ENCODE measurements around the gene REPS1.

Gene REPS1

DNA sequence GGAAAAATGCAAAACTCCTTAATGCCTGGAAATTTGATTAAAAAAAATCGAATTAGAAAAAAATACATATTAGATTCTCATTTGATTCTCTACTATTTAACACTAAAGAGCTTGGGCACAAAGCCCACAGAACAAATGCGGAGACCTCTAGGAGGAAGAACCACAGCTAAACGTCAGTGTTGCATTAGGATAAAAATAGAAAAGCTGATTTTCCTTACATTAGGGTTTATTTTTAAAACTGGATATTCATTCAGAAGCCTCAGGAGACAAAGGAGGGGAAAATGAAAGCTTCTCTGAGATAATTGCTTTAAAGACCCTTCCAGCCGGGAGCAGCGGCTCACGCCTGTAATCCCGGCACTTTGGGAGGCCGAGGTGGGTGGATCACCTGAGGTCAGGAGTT is 114.9 kb downstream of the REPS1 start:
- ChIA-PET CTCF (no interaction called here), POLR2A (interaction anchor here (0.7 kb wide), 1 partner anchor 154 kb away, joined by 3 read pairs; no protein-coding TSS in a partner anchor)
- no peaks in the 10 kb centered on the region for H3K9me3 ChIP-seq (ENCODE audit: control insufficient read depth, insufficient read depth, low read depth, low read length)
- no peaks in the 10 kb centered on the region for H3K4me1 ChIP-seq (ENCODE audit: control insufficient read depth, insufficient read depth, low read length)
- no peaks in the 10 kb centered on the region for H3K36me3 ChIP-seq (ENCODE audit: control insufficient read depth in 2 of 2, insufficient read depth in 1 of 2, low read length in 2 of 2)
- H3K4me3 ChIP-seq (ENCODE audit: low read depth, low read length), result no peak overlapping the region
- TF ChIP-seq ZNF140 (tag by site-specific recombination; IDR thresholded peaks at IDR 0.05), result no peak
- TF ChIP-seq, protein P1, sequence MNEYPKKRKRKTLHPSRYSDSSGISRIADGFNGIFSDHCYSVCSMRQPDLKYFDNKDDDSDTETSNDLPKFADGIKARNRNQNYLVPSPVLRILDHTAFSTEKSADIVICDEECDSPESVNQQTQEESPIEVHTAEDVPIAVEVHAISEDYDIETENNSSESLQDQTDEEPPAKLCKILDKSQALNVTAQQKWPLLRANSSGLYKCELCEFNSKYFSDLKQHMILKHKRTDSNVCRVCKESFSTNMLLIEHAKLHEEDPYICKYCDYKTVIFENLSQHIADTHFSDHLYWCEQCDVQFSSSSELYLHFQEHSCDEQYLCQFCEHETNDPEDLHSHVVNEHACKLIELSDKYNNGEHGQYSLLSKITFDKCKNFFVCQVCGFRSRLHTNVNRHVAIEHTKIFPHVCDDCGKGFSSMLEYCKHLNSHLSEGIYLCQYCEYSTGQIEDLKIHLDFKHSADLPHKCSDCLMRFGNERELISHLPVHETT (tag by site-specific recombination; IDR thresholded peaks at IDR 0.05), result no peak
- TF ChIP-seq ZFP37 (tag by site-specific recombination; IDR thresholded peaks at IDR 0.05), result no peak
- H3K27ac ChIP-seq (ENCODE audit: extremely low read depth, low read depth, low read length), result no peak overlapping the region

DNA sequence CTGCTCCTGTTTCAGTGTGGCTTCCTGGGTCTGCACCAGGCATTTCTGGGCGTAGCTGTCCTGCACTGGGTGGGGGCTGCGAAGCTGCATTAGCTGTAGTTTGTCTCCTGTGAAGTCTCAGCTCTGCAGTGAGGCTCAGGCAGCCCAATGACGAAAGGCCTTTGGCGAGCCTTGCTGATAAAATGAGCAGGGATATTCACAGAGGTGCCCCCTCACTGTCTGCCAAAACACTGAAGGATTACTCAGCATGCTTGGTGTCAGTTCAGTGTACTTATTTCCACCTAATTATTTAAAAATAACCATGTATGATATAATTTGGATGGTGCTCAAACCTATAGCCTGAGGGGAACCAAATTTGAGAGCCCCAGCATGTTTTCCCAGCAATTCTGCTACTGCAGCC is 118.7 kb downstream of the REPS1 start:
- Histone ChIP-seq H3K4me3 (ENCODE audit: low read depth, low read length) (no peak overlapping the region), H3K9me3 (ENCODE audit: control insufficient read depth, insufficient read depth, low read depth, low read length) (no peaks in the 10 kb centered on the region), H3K4me1 (ENCODE audit: control insufficient read depth, insufficient read depth, low read length) (no peaks in the 10 kb centered on the region), H3K36me3 (ENCODE audit: control insufficient read depth in 2 of 2, insufficient read depth in 1 of 2, low read length in 2 of 2) (no peaks in the 10 kb centered on the region), H3K27ac (ENCODE audit: extremely low read depth, low read depth, low read length) (no peak overlapping the region)
- ChIA-PET POLR2A (no interaction called here), CTCF (interaction anchor here (0.7 kb wide), 1 partner anchor 181 kb away, joined by 3 read pairs; no protein-coding TSS in a partner anchor)
- TF ChIP-seq, protein P2, sequence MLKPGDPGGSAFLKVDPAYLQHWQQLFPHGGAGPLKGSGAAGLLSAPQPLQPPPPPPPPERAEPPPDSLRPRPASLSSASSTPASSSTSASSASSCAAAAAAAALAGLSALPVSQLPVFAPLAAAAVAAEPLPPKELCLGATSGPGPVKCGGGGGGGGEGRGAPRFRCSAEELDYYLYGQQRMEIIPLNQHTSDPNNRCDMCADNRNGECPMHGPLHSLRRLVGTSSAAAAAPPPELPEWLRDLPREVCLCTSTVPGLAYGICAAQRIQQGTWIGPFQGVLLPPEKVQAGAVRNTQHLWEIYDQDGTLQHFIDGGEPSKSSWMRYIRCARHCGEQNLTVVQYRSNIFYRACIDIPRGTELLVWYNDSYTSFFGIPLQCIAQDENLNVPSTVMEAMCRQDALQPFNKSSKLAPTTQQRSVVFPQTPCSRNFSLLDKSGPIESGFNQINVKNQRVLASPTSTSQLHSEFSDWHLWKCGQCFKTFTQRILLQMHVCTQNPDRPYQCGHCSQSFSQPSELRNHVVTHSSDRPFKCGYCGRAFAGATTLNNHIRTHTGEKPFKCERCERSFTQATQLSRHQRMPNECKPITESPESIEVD (tag by site-specific recombination; IDR thresholded peaks at IDR 0.05), result no peak
- TF ChIP-seq ZNF571 (tag by site-specific recombination; IDR thresholded peaks at IDR 0.05), result no peak
- no peak for TF ChIP-seq ZNF10 (tag by site-specific recombination; IDR thresholded peaks at IDR 0.05)
- no peak for TF ChIP-seq KLF7 (tag by site-specific recombination; IDR thresholded peaks at IDR 0.05; ENCODE audit: borderline replicate concordance)
- TF ChIP-seq, protein P3, sequence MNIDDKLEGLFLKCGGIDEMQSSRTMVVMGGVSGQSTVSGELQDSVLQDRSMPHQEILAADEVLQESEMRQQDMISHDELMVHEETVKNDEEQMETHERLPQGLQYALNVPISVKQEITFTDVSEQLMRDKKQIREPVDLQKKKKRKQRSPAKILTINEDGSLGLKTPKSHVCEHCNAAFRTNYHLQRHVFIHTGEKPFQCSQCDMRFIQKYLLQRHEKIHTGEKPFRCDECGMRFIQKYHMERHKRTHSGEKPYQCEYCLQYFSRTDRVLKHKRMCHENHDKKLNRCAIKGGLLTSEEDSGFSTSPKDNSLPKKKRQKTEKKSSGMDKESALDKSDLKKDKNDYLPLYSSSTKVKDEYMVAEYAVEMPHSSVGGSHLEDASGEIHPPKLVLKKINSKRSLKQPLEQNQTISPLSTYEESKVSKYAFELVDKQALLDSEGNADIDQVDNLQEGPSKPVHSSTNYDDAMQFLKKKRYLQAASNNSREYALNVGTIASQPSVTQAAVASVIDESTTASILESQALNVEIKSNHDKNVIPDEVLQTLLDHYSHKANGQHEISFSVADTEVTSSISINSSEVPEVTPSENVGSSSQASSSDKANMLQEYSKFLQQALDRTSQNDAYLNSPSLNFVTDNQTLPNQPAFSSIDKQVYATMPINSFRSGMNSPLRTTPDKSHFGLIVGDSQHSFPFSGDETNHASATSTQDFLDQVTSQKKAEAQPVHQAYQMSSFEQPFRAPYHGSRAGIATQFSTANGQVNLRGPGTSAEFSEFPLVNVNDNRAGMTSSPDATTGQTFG (tag by site-specific recombination; IDR thresholded peaks at IDR 0.05; ENCODE audit: borderline replicate concordance), result no peak
- TF ChIP-seq ZNF350 (tag by site-specific recombination; IDR thresholded peaks at IDR 0.05), result no peak
- TF ChIP-seq, protein P4, sequence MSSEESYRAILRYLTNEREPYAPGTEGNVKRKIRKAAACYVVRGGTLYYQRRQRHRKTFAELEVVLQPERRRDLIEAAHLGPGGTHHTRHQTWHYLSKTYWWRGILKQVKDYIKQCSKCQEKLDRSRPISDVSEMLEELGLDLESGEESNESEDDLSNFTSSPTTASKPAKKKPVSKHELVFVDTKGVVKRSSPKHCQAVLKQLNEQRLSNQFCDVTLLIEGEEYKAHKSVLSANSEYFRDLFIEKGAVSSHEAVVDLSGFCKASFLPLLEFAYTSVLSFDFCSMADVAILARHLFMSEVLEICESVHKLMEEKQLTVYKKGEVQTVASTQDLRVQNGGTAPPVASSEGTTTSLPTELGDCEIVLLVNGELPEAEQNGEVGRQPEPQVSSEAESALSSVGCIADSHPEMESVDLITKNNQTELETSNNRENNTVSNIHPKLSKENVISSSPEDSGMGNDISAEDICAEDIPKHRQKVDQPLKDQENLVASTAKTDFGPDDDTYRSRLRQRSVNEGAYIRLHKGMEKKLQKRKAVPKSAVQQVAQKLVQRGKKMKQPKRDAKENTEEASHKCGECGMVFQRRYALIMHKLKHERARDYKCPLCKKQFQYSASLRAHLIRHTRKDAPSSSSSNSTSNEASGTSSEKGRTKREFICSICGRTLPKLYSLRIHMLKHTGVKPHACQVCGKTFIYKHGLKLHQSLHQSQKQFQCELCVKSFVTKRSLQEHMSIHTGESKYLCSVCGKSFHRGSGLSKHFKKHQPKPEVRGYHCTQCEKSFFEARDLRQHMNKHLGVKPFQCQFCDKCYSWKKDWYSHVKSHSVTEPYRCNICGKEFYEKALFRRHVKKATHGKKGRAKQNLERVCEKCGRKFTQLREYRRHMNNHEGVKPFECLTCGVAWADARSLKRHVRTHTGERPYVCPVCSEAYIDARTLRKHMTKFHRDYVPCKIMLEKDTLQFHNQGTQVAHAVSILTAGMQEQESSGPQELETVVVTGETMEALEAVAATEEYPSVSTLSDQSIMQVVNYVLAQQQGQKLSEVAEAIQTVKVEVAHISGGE (tag by site-specific recombination; conservative IDR thresholded peaks at IDR 0.05; ENCODE audit: low read depth), result no peak
- TF ChIP-seq ZNF426 (tag by site-specific recombination; IDR thresholded peaks at IDR 0.05), result no peak
- no peak for TF ChIP-seq ZNF2 (tag by site-specific recombination; IDR thresholded peaks at IDR 0.05)
- TF ChIP-seq, protein P5, sequence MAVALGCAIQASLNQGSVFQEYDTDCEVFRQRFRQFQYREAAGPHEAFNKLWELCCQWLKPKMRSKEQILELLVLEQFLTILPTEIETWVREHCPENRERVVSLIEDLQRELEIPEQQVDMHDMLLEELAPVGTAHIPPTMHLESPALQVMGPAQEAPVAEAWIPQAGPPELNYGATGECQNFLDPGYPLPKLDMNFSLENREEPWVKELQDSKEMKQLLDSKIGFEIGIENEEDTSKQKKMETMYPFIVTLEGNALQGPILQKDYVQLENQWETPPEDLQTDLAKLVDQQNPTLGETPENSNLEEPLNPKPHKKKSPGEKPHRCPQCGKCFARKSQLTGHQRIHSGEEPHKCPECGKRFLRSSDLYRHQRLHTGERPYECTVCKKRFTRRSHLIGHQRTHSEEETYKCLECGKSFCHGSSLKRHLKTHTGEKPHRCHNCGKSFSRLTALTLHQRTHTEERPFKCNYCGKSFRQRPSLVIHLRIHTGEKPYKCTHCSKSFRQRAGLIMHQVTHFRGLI (tag by site-specific recombination; IDR thresholded peaks at IDR 0.05), result no peak
- TF ChIP-seq, protein P6, sequence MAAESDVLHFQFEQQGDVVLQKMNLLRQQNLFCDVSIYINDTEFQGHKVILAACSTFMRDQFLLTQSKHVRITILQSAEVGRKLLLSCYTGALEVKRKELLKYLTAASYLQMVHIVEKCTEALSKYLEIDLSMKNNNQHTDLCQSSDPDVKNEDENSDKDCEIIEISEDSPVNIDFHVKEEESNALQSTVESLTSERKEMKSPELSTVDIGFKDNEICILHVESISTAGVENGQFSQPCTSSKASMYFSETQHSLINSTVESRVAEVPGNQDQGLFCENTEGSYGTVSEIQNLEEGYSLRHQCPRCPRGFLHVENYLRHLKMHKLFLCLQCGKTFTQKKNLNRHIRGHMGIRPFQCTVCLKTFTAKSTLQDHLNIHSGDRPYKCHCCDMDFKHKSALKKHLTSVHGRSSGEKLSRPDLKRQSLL (tag by site-specific recombination; IDR thresholded peaks at IDR 0.05), result no peak
- no peak for TF ChIP-seq ZNF155 (tag by site-specific recombination; IDR thresholded peaks at IDR 0.05)

Data from HEK293 (cell line).